ENCODE results near the gene SCLT1.

- TF ChIP-seq CTCF (IDR thresholded peaks at IDR 0.05; ENCODE audit: poor library complexity, severe bottlenecking) (no peak), POLR2AphosphoS5 (IDR thresholded peaks at IDR 0.05) (no peak)
Measured at GRCh38 chr4:128877934-128878333, 215.4 kb downstream of the SCLT1 start.

Data from neural cell (in vitro differentiated cells).